ENCODE results near the gene SERP2. TPM values are rescaled to one million over a fixed set of nuclear protein-coding genes. Genes with fewer than 3 reads are reported as not detected.

SERP2 gene
- total and polyA plus RNA-seq, 9 of the 15 experiments (the other 6 are each of a cell fraction or from before 2014, with no cell fraction given): 0.13 TPM; not detected in 8

DNA sequence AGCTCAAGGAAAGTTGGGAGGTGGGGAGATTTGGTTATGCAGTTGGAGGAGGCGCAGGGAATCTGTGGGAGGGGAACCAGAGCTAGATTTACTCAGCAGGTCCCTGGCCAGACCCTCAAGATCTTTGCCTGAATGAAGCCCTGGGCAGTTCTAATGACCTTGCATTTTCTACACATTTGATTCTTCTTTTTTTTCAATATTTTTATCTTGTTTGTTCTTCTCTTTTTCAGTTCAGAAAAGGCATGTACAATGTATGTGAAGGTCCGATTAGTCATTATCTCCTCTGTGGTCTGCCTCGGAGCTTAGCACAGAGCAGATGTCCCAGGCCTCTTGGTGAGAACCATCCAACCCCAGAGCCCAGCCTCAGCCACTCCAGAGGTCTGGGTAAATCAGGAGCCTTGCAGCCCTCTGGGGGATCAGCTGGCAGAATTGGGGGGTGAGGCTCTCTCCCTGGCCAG lies 24.2 kb downstream of the SERP2 start (continued):
- TF ChIP-seq, protein P1, sequence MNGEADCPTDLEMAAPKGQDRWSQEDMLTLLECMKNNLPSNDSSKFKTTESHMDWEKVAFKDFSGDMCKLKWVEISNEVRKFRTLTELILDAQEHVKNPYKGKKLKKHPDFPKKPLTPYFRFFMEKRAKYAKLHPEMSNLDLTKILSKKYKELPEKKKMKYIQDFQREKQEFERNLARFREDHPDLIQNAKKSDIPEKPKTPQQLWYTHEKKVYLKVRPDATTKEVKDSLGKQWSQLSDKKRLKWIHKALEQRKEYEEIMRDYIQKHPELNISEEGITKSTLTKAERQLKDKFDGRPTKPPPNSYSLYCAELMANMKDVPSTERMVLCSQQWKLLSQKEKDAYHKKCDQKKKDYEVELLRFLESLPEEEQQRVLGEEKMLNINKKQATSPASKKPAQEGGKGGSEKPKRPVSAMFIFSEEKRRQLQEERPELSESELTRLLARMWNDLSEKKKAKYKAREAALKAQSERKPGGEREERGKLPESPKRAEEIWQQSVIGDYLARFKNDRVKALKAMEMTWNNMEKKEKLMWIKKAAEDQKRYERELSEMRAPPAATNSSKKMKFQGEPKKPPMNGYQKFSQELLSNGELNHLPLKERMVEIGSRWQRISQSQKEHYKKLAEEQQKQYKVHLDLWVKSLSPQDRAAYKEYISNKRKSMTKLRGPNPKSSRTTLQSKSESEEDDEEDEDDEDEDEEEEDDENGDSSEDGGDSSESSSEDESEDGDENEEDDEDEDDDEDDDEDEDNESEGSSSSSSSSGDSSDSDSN (IDR thresholded peaks at IDR 0.05; ENCODE audit: borderline replicate concordance in 1 of 2, low read depth in 2 of 2, low read length in 2 of 2): no peak
- TF ChIP-seq SMARCC2 (IDR thresholded peaks at IDR 0.05; ENCODE audit: low read depth): no peak
- no peak for TF ChIP-seq RBFOX2 (IDR thresholded peaks at IDR 0.05; ENCODE audit: low read depth, low read length)
- TF ChIP-seq, protein P2, sequence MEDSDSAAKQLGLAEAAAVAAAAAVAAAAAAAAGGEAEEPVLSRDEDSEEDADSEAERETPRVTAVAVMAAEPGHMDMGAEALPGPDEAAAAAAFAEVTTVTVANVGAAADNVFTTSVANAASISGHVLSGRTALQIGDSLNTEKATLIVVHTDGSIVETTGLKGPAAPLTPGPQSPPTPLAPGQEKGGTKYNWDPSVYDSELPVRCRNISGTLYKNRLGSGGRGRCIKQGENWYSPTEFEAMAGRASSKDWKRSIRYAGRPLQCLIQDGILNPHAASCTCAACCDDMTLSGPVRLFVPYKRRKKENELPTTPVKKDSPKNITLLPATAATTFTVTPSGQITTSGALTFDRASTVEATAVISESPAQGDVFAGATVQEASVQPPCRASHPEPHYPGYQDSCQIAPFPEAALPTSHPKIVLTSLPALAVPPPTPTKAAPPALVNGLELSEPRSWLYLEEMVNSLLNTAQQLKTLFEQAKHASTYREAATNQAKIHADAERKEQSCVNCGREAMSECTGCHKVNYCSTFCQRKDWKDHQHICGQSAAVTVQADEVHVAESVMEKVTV (CRISPR knock-in tag; IDR thresholded peaks at IDR 0.05): no peak
- no peak for TF ChIP-seq CEBPG (CRISPR knock-in tag; IDR thresholded peaks at IDR 0.05)
- no peak for TF ChIP-seq CEBPG (tag; conservative IDR thresholded peaks at IDR 0.05 in 1 of 2, IDR thresholded peaks at IDR 0.05 in 1 of 2)
- TF ChIP-seq BMI1 (IDR thresholded peaks at IDR 0.05; ENCODE audit: low read length): no peak
- TF ChIP-seq, protein P3, sequence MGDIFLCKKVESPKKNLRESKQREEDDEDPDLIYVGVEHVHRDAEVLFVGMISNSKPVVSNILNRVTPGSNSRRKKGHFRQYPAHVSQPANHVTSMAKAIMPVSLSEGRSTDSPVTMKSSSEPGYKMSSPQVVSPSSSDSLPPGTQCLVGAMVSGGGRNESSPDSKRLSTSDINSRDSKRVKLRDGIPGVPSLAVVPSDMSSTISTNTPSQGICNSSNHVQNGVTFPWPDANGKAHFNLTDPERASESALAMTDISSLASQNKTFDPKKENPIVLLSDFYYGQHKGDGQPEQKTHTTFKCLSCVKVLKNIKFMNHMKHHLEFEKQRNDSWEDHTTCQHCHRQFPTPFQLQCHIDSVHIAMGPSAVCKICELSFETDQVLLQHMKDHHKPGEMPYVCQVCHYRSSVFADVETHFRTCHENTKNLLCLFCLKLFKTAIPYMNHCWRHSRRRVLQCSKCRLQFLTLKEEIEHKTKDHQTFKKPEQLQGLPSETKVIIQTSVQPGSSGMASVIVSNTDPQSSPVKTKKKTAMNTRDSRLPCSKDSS (IDR thresholded peaks at IDR 0.05; ENCODE audit: low read depth, partially characterized antibody): no peak
- no peak for TF ChIP-seq MCM3 (IDR thresholded peaks at IDR 0.05)
- TF ChIP-seq ARNT (IDR thresholded peaks at IDR 0.05): peak; percentile 68 to 73; a peak in 2 of 4 replicates
- no peak for TF ChIP-seq ZC3H11A (IDR thresholded peaks at IDR 0.05; ENCODE audit: low read depth, low read length)
- TF ChIP-seq CAMTA2 (CRISPR knock-in tag; conservative IDR thresholded peaks at IDR 0.05): no peak
- TF ChIP-seq YBX1 (IDR thresholded peaks at IDR 0.05): no peak
- TF ChIP-seq ZSCAN29 (IDR thresholded peaks at IDR 0.05): no peak
- TF ChIP-seq, protein P4, sequence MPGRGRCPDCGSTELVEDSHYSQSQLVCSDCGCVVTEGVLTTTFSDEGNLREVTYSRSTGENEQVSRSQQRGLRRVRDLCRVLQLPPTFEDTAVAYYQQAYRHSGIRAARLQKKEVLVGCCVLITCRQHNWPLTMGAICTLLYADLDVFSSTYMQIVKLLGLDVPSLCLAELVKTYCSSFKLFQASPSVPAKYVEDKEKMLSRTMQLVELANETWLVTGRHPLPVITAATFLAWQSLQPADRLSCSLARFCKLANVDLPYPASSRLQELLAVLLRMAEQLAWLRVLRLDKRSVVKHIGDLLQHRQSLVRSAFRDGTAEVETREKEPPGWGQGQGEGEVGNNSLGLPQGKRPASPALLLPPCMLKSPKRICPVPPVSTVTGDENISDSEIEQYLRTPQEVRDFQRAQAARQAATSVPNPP (IDR thresholded peaks at IDR 0.05; ENCODE audit: borderline replicate concordance, insufficient read depth, insufficient read length): no peak
- TF ChIP-seq, protein P5, sequence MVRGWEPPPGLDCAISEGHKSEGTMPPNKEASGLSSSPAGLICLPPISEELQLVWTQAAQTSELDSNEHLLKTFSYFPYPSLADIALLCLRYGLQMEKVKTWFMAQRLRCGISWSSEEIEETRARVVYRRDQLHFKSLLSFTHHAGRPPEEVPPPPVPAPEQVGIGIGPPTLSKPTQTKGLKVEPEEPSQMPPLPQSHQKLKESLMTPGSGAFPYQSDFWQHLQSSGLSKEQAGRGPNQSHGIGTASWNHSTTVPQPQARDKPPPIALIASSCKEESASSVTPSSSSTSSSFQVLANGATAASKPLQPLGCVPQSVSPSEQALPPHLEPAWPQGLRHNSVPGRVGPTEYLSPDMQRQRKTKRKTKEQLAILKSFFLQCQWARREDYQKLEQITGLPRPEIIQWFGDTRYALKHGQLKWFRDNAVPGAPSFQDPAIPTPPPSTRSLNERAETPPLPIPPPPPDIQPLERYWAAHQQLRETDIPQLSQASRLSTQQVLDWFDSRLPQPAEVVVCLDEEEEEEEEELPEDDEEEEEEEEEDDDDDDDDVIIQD (CRISPR knock-in tag; IDR thresholded peaks at IDR 0.05): no peak
- TF ChIP-seq ZNF217 (CRISPR knock-in tag; IDR thresholded peaks at IDR 0.05): no peak
- no peak for TF ChIP-seq ZNF431 (CRISPR knock-in tag; IDR thresholded peaks at IDR 0.05)
- TF ChIP-seq TSC22D4 (tag; IDR thresholded peaks at IDR 0.05): no peak
- peak; percentile 48; the same call in 1 of the 2 replicates for TF ChIP-seq SMAD4 (CRISPR knock-in tag; conservative IDR thresholded peaks at IDR 0.05)
- TF ChIP-seq, protein P6, sequence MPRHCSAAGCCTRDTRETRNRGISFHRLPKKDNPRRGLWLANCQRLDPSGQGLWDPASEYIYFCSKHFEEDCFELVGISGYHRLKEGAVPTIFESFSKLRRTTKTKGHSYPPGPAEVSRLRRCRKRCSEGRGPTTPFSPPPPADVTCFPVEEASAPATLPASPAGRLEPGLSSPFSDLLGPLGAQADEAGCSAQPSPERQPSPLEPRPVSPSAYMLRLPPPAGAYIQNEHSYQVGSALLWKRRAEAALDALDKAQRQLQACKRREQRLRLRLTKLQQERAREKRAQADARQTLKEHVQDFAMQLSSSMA (CRISPR knock-in tag; IDR thresholded peaks at IDR 0.05): no peak

All from K562 (cell line).